Mucosa of descending colon (tissue), 3 donors: Measurements from ENCODE around the gene RPP38. TPM values are rescaled to one million over a fixed set of nuclear protein-coding genes. Genes with fewer than 3 reads are reported as not detected.

Experiments used
- ATAC-seq: fragments of 200-7000 bp; cut with Tn5 transposase; one replicate; pipeline ENCODE4 v1.9.1; 2020; ENCODE audit warnings: mild to moderate bottlenecking, moderate library complexity
- DNase-seq, 3 donors: peaks; one replicate each; pipeline ENCODE4 v3.0.0-alpha.2; 2020
- H3K36me3 ChIP-seq: fragments of 200-600 bp; one replicate; pipeline ENCODE4 v1.8.0; 2021; ENCODE audit warnings: low read depth, mild to moderate bottlenecking
- H3K4me1 ChIP-seq: fragments of 200-600 bp; one replicate; pipeline ENCODE4 v1.8.0; 2021; ENCODE audit warnings: low read depth, mild to moderate bottlenecking
- H3K4me3 ChIP-seq: fragments of 200-600 bp; one replicate; pipeline ENCODE4 v1.8.0; 2021; ENCODE audit warnings: mild to moderate bottlenecking
- H3K9me3 ChIP-seq: fragments of 200-600 bp; one replicate; pipeline ENCODE4 v1.8.0; 2021; ENCODE audit warnings: mild to moderate bottlenecking
- CTCF ChIP-seq: fragments of 200-600 bp; IDR thresholded peaks from one replicate; pipeline ENCODE4 v1.8.0; 2022; ENCODE audit warnings: antibody characterized with exemption, mild to moderate bottlenecking
- intact Hi-C, 2 donors: fragments of 100-400 bp; cut with DNase I in 1 of 2; cut with micrococcal nuclease in 1 of 2; formaldehyde crosslinking; loops; one replicate each; pipeline versions ENCODE4 v1.11.0 to v1.11.1; 2022; cut with DNase I, micrococcal nuclease
- total RNA-seq, 3 donors: library from RNA; stranded (reverse); fragmentation: NEBNext Ultra II Directional in 2 of 3; extraction: Animal tissue kit (Norgen Biotek cat#: 25700) in 2 of 3; gene quantifications; one replicate each; pipeline versions ENCODE4 v1.2.1 to v1.2.4, GENCODE V29; 2021 to 2023
- donor health status: DM: no; HTN: no; CAD: no; lungs with moderate emphysema.
- donor health status: DM: no; HTN: no; CAD: no.
- donor health status: DM: no; HTN: yes; CAD: no.

RPP38 gene
- total RNA-seq, 3 donors from 2014 or later: 15.8 to 17.9 (median 17.7) TPM

- Histone ChIP-seq H3K4me3 (no peak overlapping the region), H3K9me3 (no peaks in the 10 kb centered on the region), H3K36me3 (no peaks in the 10 kb centered on the region), H3K4me1 (no peaks in the 10 kb centered on the region)
- ATAC-seq: peak; percentile 15
- DNase-seq: no peak
- intact Hi-C loops: no loop called here
- no peak for TF ChIP-seq CTCF
Measured at GRCh38 chr10:15122477-15123030, 25.4 kb downstream of the RPP38 start.

DNA sequence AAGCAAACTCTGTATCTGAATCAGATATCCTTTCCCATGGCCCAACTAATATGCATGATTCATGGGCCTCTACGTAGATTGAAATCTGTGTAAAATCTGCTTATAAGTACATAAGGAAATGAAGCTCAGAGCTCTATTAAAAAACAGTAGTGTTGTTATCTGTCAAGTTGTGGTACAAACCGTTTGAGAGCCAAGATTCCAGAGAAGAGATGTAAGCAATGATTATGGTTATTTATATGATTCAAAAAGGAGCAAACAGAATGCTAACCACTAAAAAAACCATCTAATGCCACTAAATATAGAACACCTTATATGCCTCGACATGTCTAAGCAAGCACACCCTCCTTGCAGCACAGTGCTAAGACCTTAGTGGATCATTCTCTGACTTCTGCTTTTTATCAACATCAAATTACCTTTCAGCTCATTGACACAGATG lies 26.6 kb downstream of the RPP38 start:
- no peaks in the 10 kb centered on the region for H3K9me3 ChIP-seq
- H3K4me3 ChIP-seq: no peak overlapping the region
- no peak for ATAC-seq
- DNase-seq: no peak
- no peak for TF ChIP-seq CTCF
- H3K36me3 ChIP-seq: no peaks in the 10 kb centered on the region
- no peaks in the 10 kb centered on the region for H3K4me1 ChIP-seq
- intact Hi-C loops: no loop called here

DNA sequence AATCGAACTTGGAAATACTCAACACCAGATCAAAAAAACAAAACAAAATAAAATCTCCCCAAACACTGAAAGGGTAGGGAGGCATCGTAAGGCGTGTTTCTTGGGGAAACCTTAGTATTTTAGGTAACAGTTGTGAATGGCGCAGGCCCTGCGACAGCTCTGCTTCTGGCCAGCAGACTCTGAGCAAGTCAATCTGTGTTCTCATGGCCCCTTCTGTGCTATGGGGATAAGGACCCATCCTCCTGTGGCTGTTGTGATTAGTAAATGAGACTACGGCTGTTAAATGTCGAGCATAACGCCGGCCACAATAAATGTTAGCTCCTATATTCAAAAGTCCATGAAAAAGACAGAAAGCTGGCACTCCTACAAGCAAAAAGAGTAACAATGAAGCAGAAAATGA lies 27.0 kb downstream of the RPP38 start:
- no peak for ATAC-seq
- H3K36me3 ChIP-seq: no peaks in the 10 kb centered on the region
- intact Hi-C loops: no loop called here
- no peaks in the 10 kb centered on the region for H3K4me1 ChIP-seq
- DNase-seq: no peak
- no peaks in the 10 kb centered on the region for H3K9me3 ChIP-seq
- H3K4me3 ChIP-seq: no peak overlapping the region
- TF ChIP-seq CTCF: no peak

DNA sequence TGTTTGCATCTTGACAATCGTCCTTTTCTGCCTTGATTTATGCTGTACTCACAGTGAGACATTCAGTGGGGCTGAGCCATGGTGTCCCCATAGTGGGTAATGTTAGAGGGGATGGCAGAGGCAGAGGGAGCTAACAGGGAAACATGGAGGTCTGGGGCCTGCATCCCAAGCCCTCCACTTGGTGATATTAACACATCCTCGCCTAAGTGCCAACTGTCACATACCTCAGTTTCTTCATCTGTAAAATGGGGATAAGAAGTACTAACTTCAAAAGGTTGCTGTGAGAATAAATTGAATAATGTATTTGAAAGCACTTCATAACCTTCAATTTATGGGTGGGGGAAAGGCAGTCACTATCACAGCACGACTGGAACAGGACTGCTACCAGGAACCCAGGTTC lies 27.8 kb downstream of the RPP38 start:
- intact Hi-C loops: no loop called here
- no peak for TF ChIP-seq CTCF
- H3K4me3 ChIP-seq: no peak overlapping the region
- no peaks in the 10 kb centered on the region for H3K36me3 ChIP-seq
- H3K4me1 ChIP-seq: no peaks in the 10 kb centered on the region
- DNase-seq: no peak
- no peak for ATAC-seq
- H3K9me3 ChIP-seq: no peaks in the 10 kb centered on the region

GRCh38 chr10:15131330-15131729 lies 34.2 kb downstream of the RPP38 start:
- H3K4me3 ChIP-seq: no peak overlapping the region
- no peaks in the 10 kb centered on the region for H3K36me3 ChIP-seq
- TF ChIP-seq CTCF: no peak
- intact Hi-C loops: no loop called here
- H3K4me1 ChIP-seq: no peaks in the 10 kb centered on the region
- ATAC-seq: no peak
- H3K9me3 ChIP-seq: no peaks in the 10 kb centered on the region
- no peak for DNase-seq
